ENCODE measurements around the gene GFPT2.

The GFPT2 gene

GRCh38 chr5:180373870-180374269 lies 20.7 kb upstream of the GFPT2 start:
- ChIA-PET CTCF (interaction anchor here (0.6 to 1.4 kb wide), 2 partner anchors 9 to 46 kb away, joined by 4 to 6 read pairs; no protein-coding TSS in a partner anchor), POLR2A (ENCODE audit: low non-redundant PET) (no interaction called here)
- TF ChIP-seq CTCF (conservative IDR thresholded peaks at IDR 0.05; ENCODE audit: low read depth), result no peak
- no peak overlapping the region for H3K27ac ChIP-seq
- no peak for DNase-seq (ENCODE audit: low spot score)

GRCh38 chr5:180373454-180373853 lies 20.3 kb upstream of the GFPT2 start:
- ChIA-PET POLR2A (ENCODE audit: low non-redundant PET) (no interaction called here), CTCF (interaction anchor here (0.6 to 1.4 kb wide), 2 partner anchors 8 to 45 kb away, joined by 4 to 6 read pairs; no protein-coding TSS in a partner anchor)
- no peak for DNase-seq (ENCODE audit: low spot score)
- no peak for TF ChIP-seq CTCF (conservative IDR thresholded peaks at IDR 0.05; ENCODE audit: low read depth)
- no peak overlapping the region for H3K27ac ChIP-seq

GRCh38 chr5:180371949-180372348 lies 18.8 kb upstream of the GFPT2 start:
- ChIA-PET CTCF (interaction anchor here (0.6 to 1.1 kb wide), 3 partner anchors 43 to 272 kb away, joined by 3 to 4 read pairs (median 3); no protein-coding TSS in a partner anchor), POLR2A (ENCODE audit: low non-redundant PET) (no interaction called here)
- no peak for TF ChIP-seq CTCF (conservative IDR thresholded peaks at IDR 0.05; ENCODE audit: low read depth)
- no peak for DNase-seq (ENCODE audit: low spot score)
- no peak overlapping the region for H3K27ac ChIP-seq

- CTCF ChIA-PET, result interaction anchor here (0.8 to 1.1 kb wide), 2 partner anchors 42 to 253 kb away, joined by 3 read pairs; no protein-coding TSS in a partner anchor
- no peak for TF ChIP-seq CTCF (conservative IDR thresholded peaks at IDR 0.05; ENCODE audit: low read depth)
- POLR2A ChIA-PET (ENCODE audit: low non-redundant PET), result no interaction called here
- H3K27ac ChIP-seq, result no peak overlapping the region
- no peak for DNase-seq (ENCODE audit: low spot score)
Measured at GRCh38 chr5:180370861-180371641, 17.9 kb upstream of the GFPT2 start.

- CTCF ChIA-PET, result no interaction called here
- H3K27ac ChIP-seq, result no peak overlapping the region
- TF ChIP-seq CTCF (conservative IDR thresholded peaks at IDR 0.05; ENCODE audit: low read depth), result no peak
- no peak for DNase-seq (ENCODE audit: low spot score)
- POLR2A ChIA-PET (ENCODE audit: low non-redundant PET), result no interaction called here
Measured at GRCh38 chr5:180367991-180368390, 14.9 kb upstream of the GFPT2 start.

- POLR2A ChIA-PET (ENCODE audit: low non-redundant PET), result no interaction called here
- no peak overlapping the region for H3K27ac ChIP-seq
- DNase-seq (ENCODE audit: low spot score), result no peak
- CTCF ChIA-PET, result no interaction called here
- no peak for TF ChIP-seq CTCF (conservative IDR thresholded peaks at IDR 0.05; ENCODE audit: low read depth)
Measured at GRCh38 chr5:180367300-180367699, 14.2 kb upstream of the GFPT2 start.

Data from RWPE1 (cell line).